PFSK-1 (cell line): ENCODE results near the gene NRXN3.

Experiments
- POLR2AphosphoS5 ChIP-seq: IDR thresholded peaks from 2 replicates; pipeline ENCODE4 v1.6.1; 2012; ENCODE audit warnings: low read depth, mild to moderate bottlenecking, control low read depth, low read length, moderate library complexity
- TF ChIP-seq, protein P1 (sequence below), 2 experiments: IDR thresholded peaks; 2 replicates each; pipeline versions ENCODE4 v1.6.1 to v1.8.0; 2011 to 2012; ENCODE audit warnings: low read depth in 2 of 2, low read length in 2 of 2, control low read depth in 1 of 2, inconsistent platforms in 1 of 2, mild to moderate bottlenecking in 1 of 2, moderate library complexity in 1 of 2; ENCODE audit not compliant: insufficient read depth in 1 of 2

DNA sequence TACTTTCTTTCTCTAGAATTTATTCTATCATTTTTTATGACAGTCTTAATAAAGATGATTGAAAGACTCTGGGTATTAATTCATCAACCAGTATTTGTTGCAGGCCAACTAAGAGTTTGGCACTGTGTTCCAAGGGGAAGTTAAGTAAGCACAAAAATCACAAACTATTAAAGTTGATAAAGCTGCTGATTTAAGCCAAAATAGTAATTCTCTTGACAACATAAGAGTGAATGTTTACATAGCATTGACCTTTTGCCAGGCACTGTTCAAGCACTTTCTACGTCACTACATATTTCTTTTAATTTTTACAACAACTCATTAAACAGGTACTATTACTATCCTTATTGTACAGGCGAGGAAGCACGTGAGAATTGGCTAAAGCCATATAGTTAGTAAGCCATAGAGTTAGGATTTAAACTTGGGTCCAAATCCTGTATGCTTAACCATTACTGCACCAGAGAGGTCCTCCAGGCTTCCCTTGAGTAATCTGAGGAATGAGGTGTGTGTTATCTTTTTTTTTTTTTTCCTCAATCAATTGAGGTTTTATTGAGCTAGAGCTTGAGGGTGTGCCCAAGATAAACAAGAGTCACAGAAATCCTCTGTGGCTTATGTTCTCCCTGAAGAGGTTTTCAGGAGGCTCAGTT is 1031.5 kb downstream of the NRXN3 start:
- TF ChIP-seq, protein P1, sequence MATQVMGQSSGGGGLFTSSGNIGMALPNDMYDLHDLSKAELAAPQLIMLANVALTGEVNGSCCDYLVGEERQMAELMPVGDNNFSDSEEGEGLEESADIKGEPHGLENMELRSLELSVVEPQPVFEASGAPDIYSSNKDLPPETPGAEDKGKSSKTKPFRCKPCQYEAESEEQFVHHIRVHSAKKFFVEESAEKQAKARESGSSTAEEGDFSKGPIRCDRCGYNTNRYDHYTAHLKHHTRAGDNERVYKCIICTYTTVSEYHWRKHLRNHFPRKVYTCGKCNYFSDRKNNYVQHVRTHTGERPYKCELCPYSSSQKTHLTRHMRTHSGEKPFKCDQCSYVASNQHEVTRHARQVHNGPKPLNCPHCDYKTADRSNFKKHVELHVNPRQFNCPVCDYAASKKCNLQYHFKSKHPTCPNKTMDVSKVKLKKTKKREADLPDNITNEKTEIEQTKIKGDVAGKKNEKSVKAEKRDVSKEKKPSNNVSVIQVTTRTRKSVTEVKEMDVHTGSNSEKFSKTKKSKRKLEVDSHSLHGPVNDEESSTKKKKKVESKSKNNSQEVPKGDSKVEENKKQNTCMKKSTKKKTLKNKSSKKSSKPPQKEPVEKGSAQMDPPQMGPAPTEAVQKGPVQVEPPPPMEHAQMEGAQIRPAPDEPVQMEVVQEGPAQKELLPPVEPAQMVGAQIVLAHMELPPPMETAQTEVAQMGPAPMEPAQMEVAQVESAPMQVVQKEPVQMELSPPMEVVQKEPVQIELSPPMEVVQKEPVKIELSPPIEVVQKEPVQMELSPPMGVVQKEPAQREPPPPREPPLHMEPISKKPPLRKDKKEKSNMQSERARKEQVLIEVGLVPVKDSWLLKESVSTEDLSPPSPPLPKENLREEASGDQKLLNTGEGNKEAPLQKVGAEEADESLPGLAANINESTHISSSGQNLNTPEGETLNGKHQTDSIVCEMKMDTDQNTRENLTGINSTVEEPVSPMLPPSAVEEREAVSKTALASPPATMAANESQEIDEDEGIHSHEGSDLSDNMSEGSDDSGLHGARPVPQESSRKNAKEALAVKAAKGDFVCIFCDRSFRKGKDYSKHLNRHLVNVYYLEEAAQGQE (IDR thresholded peaks at IDR 0.05; ENCODE audit: insufficient read depth in 1 of 2, low read depth in 2 of 2, low read length in 2 of 2) = no peak
- TF ChIP-seq POLR2AphosphoS5 = no peak
